NCI-H2196 treated with DMSO at 0.1 percent for 48 hours (cell line): Measurements from ENCODE around the gene LAG3.

ENCODE experiments used
- DNase-seq: peaks from one replicate; lab custom pipeline; 2025; ENCODE audit not compliant: unreplicated experiment; lab: John Stamatoyannopoulos, UW

Gene LAG3

DNA sequence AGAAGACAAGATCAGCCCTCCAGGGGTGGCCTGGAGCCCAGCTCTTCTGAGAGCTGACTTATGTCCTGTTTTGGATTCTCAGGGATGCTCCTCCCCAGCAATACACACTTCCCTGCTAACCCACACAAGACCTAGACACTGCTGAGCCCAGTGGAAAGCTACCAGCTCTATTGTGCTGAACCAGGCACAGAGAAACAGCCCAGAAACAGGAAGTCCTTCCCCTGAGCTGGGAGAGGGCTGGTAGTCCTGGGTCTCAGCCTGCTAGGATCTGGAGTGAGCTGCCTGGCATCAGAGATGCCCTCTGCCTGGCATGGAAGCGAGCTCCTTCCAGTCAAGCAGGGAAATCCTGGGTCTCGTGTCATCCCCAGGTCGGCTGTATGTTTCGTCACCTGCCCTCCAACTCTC, 1.2 kb upstream of the LAG3 start:
- DNase-seq: no peak

DNA sequence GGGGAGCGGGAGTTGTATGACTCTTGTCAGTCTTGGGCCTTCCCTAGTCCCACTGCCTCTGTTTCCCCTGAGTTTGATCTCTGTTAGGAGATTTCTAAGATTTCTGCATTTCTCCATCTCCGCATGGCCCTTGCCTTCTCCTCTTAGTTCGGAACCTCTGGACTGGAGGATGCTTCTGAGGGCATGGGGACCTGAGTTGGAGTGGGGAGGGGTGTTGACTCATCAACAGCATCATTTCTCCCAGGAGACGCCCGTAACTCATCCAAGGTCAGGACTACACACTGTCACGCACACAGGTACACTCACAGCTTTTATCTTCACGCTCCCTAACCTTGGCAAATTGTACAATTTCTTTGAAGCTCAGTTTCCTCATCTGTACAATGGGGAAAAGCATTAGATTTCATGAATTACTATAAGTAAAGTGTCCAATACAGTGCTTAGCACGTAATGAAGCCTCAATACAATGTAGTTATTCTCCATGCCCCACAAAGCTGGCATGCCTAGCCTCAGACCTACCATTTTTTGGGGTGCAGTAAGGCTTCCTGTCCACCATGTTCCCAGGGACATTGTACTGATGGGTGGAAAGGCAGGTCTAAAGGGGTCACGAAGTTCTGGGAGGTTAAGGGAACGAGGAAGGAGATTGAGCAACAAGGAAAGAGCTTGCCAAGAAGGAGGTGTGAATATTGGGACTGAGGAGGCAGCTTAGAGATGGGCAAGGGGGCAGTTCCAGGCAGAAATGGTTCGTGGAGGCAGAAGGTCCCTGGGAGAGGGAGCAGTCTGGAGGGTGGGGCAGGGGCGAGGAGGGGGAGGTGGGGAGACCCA, 600 bp upstream of the LAG3 start:
- DNase-seq: no peak

DNA sequence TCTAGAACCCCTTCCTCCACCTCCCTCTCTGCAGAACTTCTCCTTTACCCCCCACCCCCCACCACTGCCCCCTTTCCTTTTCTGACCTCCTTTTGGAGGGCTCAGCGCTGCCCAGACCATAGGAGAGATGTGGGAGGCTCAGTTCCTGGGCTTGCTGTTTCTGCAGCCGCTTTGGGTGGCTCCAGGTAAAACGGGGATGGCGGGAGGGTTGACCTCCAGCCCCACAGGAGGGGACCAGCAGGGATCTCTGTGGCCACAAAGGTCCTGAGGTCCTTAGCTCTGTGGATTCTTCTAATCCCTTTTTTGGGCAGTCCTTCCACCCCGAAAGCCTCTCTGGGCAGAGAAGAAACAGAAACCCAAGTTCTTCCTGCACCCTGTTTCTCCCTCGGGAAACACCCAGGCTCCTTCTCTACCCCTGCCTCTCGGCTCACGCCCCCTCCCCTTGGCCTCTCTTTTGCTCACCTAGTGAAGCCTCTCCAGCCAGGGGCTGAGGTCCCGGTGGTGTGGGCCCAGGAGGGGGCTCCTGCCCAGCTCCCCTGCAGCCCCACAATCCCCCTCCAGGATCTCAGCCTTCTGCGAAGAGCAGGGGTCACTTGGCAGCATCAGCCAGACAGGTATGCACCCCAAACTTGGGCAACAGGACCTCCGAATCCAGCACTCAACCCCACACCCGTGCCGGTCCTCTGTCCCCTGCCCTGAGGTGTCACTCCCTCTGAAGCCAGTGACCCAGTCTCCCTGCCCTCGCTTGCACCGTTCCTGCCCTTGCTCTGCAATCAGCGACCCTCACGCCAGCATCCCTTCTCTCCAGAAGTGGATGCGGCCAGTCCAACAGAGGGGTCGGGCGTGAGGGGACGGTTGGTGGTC, 638 bp downstream of the LAG3 start:
- no peak for DNase-seq

DNA sequence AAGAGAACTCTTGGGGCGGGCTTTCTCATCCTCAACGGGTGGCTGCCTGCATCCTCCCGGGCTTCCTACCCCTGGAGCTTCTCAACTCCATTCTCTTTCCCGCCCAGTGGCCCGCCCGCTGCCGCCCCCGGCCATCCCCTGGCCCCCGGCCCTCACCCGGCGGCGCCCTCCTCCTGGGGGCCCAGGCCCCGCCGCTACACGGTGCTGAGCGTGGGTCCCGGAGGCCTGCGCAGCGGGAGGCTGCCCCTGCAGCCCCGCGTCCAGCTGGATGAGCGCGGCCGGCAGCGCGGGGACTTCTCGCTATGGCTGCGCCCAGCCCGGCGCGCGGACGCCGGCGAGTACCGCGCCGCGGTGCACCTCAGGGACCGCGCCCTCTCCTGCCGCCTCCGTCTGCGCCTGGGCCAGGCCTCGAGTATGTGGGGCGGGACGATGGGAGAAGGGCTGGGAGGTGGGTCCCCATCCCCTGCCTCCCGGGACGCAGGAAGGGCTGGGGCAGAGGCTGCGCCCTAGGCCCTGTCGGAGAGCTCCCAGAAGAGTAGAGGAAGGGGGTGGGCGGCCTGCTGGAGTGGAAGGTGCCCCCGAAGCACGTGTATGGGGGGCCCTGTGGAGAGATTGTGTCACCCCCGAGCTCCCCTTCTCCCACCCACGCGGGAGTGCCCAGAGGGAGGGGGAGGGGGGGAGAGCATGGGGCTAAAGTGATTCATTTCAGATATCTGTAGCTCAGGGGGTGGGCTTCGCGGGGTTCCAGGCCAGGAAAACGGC, 1.5 kb downstream of the LAG3 start:
- DNase-seq: no peak

DNA sequence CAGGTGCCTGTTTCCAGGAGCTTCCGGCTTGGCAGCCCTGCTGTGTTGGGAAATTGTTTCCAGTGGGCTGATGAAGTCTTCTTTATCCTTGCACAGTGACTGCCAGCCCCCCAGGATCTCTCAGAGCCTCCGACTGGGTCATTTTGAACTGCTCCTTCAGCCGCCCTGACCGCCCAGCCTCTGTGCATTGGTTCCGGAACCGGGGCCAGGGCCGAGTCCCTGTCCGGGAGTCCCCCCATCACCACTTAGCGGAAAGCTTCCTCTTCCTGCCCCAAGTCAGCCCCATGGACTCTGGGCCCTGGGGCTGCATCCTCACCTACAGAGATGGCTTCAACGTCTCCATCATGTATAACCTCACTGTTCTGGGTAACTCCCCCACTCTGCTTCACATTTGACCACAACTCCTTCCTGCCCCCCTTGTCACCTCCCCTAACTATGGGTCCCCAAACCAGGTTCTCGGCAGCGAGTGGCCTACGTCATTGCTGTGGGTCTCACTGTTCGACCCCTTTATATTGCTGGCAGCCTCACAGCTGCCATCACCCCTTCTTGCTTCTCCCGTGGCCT, 2.3 kb downstream of the LAG3 start:
- DNase-seq: no peak

DNA sequence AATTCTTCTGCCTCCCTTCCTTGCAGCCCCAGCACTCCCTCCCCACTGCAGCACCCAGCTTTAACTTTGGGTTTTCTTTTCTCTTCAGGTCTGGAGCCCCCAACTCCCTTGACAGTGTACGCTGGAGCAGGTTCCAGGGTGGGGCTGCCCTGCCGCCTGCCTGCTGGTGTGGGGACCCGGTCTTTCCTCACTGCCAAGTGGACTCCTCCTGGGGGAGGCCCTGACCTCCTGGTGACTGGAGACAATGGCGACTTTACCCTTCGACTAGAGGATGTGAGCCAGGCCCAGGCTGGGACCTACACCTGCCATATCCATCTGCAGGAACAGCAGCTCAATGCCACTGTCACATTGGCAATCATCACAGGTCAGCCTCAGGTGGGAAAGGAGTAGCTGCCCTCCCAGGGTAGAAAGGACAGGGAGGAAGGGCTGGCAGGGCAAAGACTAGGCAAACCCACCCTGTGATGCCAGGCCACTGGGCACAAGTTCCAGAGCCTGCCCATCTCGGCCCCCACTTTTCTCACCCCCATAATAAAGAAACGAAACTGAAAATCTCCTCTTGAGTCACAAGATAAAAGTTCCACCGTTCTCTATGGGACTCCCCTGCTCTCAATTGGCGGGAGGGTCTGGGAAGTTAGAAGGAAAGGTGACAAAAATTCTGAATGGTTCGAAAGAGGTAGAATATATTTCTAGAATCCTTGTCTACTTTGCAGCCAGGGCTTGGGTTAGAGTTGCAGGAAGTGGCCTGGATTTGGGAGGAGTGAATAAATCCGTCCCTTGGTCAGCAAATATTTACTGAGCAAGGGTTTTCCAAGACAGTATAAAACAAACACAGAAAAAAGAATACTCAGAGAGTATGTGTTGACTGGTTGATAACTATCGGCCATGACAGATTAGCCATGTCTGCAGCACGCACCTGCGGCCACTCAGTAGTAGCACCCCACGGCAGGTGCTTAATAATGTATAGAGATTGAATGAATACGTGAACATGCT, 3.2 kb downstream of the LAG3 start:
- DNase-seq: no peak

DNA sequence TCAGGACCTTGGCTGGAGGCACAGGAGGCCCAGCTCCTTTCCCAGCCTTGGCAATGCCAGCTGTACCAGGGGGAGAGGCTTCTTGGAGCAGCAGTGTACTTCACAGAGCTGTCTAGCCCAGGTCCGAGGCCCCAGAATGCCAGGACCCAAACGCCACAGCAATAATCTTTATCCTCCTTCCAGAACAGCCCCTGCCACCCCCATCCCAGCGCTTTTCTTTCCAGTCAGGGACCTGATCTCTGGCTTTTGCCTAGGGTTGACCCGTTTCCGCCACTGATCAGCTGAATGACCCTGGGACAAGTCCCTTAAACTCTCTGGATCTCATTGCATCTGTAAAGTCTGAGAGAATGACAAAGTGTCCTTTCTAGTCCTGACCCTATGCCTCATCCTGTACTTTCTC, 5.1 kb downstream of the LAG3 start:
- no peak for DNase-seq

DNA sequence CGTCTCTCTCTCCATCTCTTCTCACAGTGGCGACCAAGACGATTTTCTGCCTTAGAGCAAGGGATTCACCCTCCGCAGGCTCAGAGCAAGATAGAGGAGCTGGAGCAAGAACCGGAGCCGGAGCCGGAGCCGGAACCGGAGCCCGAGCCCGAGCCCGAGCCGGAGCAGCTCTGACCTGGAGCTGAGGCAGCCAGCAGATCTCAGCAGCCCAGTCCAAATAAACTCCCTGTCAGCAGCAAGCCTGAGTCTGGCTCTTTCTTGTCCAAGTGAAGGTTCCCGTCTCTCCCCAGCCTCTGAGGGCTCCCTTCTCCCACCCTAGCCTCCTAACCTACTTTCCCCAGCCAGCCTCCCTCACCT, 5.9 kb downstream of the LAG3 start:
- DNase-seq: no peak

DNA sequence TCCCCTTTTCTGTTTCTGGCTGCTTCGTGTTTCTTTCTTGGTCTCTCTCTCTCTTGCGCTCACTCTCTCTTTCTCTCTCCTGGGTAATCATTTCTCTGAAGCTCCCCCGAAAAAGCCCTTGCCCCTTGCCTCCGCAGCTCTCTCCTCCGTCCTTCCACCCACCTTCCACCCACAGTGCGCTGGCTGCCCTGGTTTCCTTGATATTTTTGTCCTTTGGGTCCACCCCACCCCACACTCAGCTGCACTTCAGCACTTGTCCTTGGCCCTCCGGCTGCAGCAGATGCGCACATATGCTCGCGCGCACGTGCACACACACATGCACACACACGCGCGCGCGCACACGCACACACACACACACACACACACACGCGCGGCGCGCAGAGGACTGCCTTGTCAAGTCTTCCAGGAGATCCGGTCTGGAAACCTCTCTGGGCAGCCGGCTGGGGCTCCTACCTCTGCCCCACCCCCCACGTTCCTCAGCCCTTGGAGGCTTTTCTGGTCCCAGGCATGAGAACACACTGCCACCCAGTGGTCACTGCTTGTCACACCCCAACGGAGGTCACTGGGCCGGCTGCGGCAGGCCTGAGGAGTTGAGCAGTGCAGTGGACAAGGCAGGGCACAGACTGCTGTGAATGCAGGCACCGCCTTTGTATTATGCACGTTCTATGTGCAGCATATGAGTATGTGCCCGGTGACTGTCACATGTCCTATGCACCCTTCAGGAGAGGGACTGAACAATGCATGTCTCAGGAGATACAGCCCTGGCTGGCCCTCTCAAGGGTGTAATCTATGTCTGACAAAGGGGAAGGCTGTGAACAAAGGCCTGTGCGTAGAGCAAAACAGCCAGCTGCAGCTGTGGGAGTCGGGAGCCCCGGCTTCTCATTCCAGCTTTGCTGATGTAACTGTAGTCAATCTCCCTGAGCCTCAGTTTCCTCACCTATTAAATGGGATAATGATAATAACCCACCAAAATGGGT, 6.5 kb downstream of the LAG3 start:
- peak; percentile 76 for DNase-seq

DNA sequence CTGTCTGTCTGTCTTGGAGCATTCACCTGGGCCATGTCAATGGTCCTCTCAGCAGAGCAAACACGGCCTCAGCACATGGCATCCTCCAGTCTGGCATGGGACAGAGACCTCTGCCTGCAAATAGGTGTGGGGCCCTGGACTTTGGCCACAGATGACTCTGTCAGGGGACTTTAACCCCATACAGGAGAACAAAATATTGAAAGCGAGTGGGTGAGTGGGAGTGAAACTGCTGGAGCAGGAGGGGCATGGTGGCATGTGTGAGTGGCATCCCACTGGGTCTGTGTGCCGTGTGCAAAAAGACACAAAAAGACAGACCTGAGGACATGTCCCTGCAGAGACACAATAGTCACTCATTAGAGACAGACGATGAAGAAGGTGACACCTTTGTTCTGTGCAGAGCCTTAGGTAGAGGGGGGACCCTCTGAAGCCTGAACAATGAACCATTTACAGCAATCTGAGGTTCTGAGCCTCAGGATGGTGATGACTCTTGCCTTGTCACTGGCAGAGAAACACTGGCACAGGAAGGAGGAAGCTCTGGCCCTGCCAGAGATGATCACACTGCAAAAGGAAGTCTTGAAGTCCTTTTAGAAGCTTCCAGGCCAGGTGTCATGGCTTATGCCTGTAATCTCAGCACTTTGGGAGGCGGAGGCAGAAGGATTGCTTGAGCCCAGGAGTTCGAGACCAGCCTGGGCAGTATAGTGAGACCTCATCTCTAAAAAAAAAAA, 7.5 kb downstream of the LAG3 start:
- no peak for DNase-seq

DNA sequence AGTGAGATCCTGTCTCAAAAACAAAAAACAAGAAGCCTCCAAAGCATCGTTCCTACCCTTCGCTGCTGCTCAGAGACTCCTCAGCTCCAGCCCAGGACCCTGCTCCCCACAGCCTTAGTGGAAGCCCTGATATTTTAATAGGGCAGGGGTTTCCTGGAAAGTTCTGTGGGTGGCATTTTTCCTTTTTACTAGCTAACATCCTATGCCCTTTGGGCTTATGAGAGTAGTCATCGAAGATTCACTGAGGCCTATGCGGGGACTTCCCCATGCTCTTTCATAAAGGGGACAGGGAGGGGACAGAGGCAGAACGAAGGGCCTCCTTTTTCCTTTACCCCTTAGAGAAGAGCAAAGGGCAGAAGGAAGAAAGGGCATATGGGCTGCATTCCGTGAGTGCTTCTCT, 8.3 kb downstream of the LAG3 start:
- no peak for DNase-seq

DNA sequence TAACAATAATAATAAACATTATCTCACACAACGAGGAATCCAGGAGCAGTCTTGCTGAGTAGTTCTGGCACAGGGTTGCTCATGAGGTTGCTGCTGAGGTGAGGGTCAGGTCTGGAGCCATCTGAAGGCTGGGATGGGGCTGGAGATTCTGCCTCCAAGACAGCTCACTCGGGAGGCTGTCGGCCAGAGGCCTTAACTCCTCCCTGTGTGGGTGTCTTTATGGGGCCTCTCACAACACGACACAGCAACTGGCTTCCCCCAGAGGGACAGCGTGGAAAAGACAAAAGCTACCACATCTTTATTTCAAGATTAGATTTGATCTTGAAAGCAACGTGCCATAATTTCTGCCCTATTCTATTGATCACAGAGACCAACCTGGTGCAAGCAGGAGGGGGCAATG, 9.8 kb downstream of the LAG3 start:
- no peak for DNase-seq

DNA sequence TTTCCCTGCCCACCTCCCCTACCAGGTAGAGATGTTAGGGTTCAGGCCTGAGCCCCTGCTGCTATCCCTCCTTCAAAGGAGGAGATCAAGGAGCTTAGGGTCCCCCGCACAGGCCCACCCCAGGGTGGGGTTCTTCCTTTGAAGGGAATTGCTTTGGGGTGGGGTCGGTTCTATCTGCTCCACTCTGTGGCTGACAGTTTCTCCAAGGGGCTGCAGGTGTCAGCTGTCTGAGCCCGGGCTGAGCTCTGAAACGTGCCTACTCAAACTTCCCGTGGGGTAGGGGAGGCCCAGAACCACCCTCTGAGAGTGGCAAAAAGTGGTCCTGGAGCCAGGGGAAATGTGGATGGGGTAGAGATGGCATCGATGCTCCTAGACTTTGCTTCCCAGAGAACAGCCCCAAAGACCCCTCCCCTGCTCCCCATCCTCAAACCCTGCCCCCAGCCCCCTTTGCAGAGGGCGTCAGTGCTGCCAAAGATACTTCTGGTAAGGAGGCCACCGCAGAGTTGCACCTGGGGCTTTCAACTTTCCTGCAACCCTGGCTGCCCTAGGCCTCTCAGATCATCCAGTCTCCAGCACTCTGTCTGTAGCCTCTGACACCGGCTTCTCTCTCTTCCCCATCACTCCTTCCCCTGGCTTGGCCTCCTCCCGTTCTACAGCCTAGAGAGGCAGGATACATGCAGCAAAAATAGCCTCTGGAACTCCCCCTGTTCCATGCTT, 10.7 kb downstream of the LAG3 start:
- DNase-seq: no peak

DNA sequence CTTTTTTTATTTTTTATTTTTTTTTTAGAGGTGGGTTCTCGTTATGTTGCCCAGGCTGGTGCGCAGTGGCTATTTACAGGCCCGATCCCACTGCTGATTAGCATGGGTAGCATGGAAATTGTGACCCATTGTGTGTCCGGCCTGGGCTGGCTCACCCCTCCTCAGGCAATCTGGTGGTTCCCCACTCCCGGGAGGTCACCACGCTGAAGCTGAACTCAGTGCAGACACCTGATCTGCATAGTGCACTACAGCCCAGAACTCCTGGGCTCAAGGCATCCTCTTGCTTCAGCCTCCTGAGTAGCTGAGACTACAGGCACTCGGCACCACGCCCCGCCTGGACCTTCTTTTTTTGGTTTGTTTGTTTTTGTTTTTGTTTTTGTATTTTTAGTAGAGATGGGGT, 11.5 kb downstream of the LAG3 start:
- no peak for DNase-seq

DNA sequence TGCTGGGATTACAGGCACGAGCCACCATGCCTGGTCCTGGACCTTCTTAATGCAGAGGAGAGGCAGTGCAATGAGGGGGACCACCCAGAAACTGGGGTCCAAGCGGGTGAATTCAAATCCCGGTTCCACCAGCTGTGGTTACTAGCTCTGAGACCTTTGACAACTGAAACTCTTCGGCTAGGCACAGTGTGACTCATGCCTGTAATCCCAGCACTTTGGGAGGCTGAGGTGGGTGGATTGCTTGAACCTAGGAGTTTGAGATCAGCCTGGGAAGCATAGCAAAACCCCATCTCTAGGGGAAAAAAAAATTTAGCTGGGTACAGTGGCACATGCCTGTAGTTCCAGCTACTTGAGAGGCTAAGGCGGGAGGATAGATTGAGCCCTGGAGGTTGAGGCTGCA, 12.0 kb downstream of the LAG3 start:
- DNase-seq: no peak

DNA sequence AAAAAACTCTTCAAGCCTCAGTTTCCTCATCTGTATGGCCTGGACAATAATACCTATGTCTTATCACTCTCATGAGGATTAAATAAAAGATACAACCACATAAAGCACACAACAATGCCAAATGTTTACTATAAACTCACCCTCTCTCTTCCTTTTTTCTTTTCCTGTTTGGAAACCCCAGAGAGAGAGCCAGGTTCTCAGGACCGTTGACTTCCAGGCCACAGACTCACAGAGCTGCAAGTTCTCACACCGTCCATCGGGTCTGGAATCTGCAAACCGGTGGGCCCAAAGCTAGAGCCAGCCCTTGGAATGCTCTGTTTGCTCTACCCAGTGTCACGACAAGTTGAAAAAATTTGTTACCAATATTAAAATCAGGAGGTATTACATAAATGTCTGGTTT, 12.4 kb downstream of the LAG3 start:
- DNase-seq: no peak

DNA sequence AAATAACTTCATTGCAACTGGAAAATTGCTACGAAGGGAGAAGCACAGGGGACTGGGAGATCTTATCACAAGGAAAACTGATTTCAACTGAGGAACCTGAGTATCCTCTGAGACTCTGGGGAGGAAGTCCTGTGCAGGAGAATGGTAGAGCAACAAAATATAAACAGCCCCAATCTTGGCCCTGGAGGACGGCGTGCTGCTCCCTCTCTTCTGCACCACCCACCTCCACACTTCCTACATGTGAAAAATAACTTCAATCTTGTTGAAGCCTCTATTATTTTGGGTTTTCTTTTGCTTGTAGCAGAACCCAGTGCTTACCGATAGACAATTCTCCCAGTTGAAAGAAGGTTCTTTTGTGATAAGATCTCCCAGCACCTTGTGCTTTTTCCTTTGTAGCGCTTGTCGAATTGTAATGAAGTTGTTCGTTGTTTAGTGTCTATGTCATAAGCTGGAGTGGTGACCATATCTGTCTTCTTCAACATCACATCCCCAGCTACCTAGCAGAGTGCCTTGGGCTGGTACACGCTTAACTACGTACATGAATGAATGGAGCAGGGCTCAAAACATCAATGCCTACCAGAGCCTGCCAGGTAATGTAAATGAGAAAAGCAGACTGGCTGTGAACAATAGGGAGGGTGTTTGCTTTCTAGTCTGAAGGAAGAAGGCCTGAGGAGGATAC, 14.2 kb downstream of the LAG3 start:
- no peak for DNase-seq
